HEK293 (cell line): ENCODE results near the gene C12orf56.

Experiments
- CTCF ChIA-PET: fragments of 350-600 bp; formaldehyde crosslinking; extraction: SDS; loops from one replicate; lab custom pipeline; 2021; ENCODE audit warnings: antibody characterized with exemption; lab: Yijun Ruan, JAX
- POLR2A ChIA-PET: fragments of 300-600 bp; formaldehyde crosslinking; extraction: SDS; loops from one replicate; lab custom pipeline; 2020; ENCODE audit warnings: antibody characterized with exemption, inconsistent platforms; lab: Yijun Ruan, JAX
- H3K27ac ChIP-seq: fragments of 200-500 bp; sonication (Bioruptor generic); 2 replicates; pipeline ENCODE4 v1.5.1; 2014; ENCODE audit warnings: low read depth, low read length, control low read depth, inconsistent platforms; ENCODE audit errors: extremely low read depth
- H3K36me3 ChIP-seq, 2 experiments: fragments of 200-500 bp in 1 of 2; sonication (Bioruptor generic) in 1 of 2; 1 replicate in 1 of 2; 2 replicates in 1 of 2; pipeline ENCODE4 v1.5.1; 2014 to 2017; ENCODE audit warnings: inconsistent platforms in 2 of 2, low read length in 2 of 2; ENCODE audit not compliant: control insufficient read depth in 2 of 2, insufficient read depth in 1 of 2
- H3K4me1 ChIP-seq: fragments of 200-500 bp; sonication (Bioruptor generic); 2 replicates; pipeline ENCODE4 v1.5.1; 2014; ENCODE audit warnings: mild to moderate bottlenecking, low read length, inconsistent platforms; ENCODE audit not compliant: control insufficient read depth, insufficient read depth
- H3K4me3 ChIP-seq: 2 replicates; pipeline ENCODE4 v1.5.1; 2011; ENCODE audit warnings: low read depth, mild to moderate bottlenecking, control low read depth, low read length, moderate library complexity
- H3K9me3 ChIP-seq: fragments of 200-500 bp; sonication (Bioruptor generic); 2 replicates; pipeline ENCODE4 v1.5.1; 2014; ENCODE audit warnings: low read depth, low read length, inconsistent platforms; ENCODE audit not compliant: control insufficient read depth, insufficient read depth
- CTCF ChIP-seq: fragments of 450-650 bp; formaldehyde crosslinking; IDR thresholded peaks from 2 replicates; pipeline ENCODE4 v1.5.1; 2016; ENCODE audit warnings: missing biosample characterization, missing genetic modification characterization
- HOXA7 ChIP-seq: sonication (generic); formaldehyde crosslinking; IDR thresholded peaks from 2 replicates; pipeline ENCODE4 v1.8.1; 2022; ENCODE audit warnings: missing genetic modification reagents, borderline replicate concordance
- KLF17 ChIP-seq: fragments of 450-650 bp; formaldehyde crosslinking; IDR thresholded peaks from 2 replicates; pipeline ENCODE4 v1.5.1; 2016; ENCODE audit warnings: missing biosample characterization, missing genetic modification characterization
- OVOL3 ChIP-seq: fragments of 450-650 bp; formaldehyde crosslinking; IDR thresholded peaks from 2 replicates; pipeline ENCODE4 v1.5.1; 2016; ENCODE audit warnings: missing biosample characterization, missing genetic modification characterization
- TRIM28 ChIP-seq: IDR thresholded peaks from 2 replicates; pipeline ENCODE4 v1.6.1; 2011; ENCODE audit warnings: low read length, control low read depth, borderline replicate concordance
- TSHZ1 ChIP-seq: fragments of 450-650 bp; formaldehyde crosslinking; IDR thresholded peaks from 2 replicates; pipeline ENCODE4 v1.5.1; 2016; ENCODE audit warnings: missing biosample characterization, missing genetic modification characterization, borderline replicate concordance
- ZFP3 ChIP-seq: fragments of 450-650 bp; formaldehyde crosslinking; IDR thresholded peaks from 2 replicates; pipeline ENCODE4 v1.5.1; 2016; ENCODE audit warnings: low read depth, missing biosample characterization, missing genetic modification characterization
- ZNF114 ChIP-seq: fragments of 450-650 bp; formaldehyde crosslinking; IDR thresholded peaks from 2 replicates; pipeline ENCODE4 v1.5.0; 2017; ENCODE audit warnings: missing biosample characterization, missing genetic modification characterization
- ZNF2 ChIP-seq: fragments of 450-650 bp; formaldehyde crosslinking; IDR thresholded peaks from 2 replicates; pipeline ENCODE4 v1.5.1; 2016; ENCODE audit warnings: missing biosample characterization, missing genetic modification characterization
- ZNF24 ChIP-seq: fragments of 450-650 bp; formaldehyde crosslinking; IDR thresholded peaks from 2 replicates; pipeline ENCODE4 v1.5.1; 2016; ENCODE audit warnings: missing biosample characterization, missing genetic modification characterization
- ZNF292 ChIP-seq: fragments of 450-650 bp; formaldehyde crosslinking; IDR thresholded peaks from 2 replicates; pipeline ENCODE4 v1.5.1; 2016; ENCODE audit warnings: low read depth, missing biosample characterization, missing genetic modification characterization, borderline replicate concordance
- ZNF324 ChIP-seq: fragments of 450-650 bp; formaldehyde crosslinking; IDR thresholded peaks from 2 replicates; pipeline ENCODE4 v1.5.1; 2016; ENCODE audit warnings: missing biosample characterization, missing genetic modification characterization
- ZNF350 ChIP-seq: fragments of 450-650 bp; formaldehyde crosslinking; IDR thresholded peaks from 2 replicates; pipeline ENCODE4 v1.5.0; 2017; ENCODE audit warnings: missing biosample characterization, mild to moderate bottlenecking, missing genetic modification characterization
- ZNF362 ChIP-seq: fragments of 450-650 bp; formaldehyde crosslinking; IDR thresholded peaks from 2 replicates; pipeline ENCODE4 v1.5.1; 2016; ENCODE audit warnings: missing biosample characterization, missing genetic modification characterization
- ZNF580 ChIP-seq: fragments of 450-650 bp; formaldehyde crosslinking; IDR thresholded peaks from 2 replicates; pipeline ENCODE4 v1.5.1; 2016; ENCODE audit warnings: missing biosample characterization, missing genetic modification characterization
- ZNF639 ChIP-seq: fragments of 450-650 bp; formaldehyde crosslinking; IDR thresholded peaks from 2 replicates; pipeline ENCODE4 v1.5.1; 2016; ENCODE audit warnings: missing biosample characterization, missing genetic modification characterization
- ZNF777 ChIP-seq: fragments of 450-650 bp; formaldehyde crosslinking; IDR thresholded peaks from 2 replicates; pipeline ENCODE4 v1.5.1; 2017; ENCODE audit warnings: missing biosample characterization, missing genetic modification characterization, borderline replicate concordance
- ZSCAN16 ChIP-seq: fragments of 450-650 bp; formaldehyde crosslinking; IDR thresholded peaks from 2 replicates; pipeline ENCODE4 v1.5.1; 2016; ENCODE audit warnings: missing biosample characterization, missing genetic modification characterization
- ZSCAN4 ChIP-seq: fragments of 450-650 bp; formaldehyde crosslinking; IDR thresholded peaks from 2 replicates; pipeline ENCODE4 v1.5.1; 2017; ENCODE audit warnings: missing biosample characterization, missing genetic modification characterization

C12orf56 gene

GRCh38 chr12:64240781-64241180 is 149.8 kb downstream of the C12orf56 start:
- ChIA-PET CTCF (interaction anchor here (0.6 kb wide), 1 partner anchor 20 kb away, joined by 3 read pairs; no protein-coding TSS in a partner anchor), POLR2A (no interaction called here)
- no peak overlapping the region for H3K27ac ChIP-seq
- TF ChIP-seq HOXA7, result no peak
- TF ChIP-seq ZNF580, result no peak
- TF ChIP-seq ZNF2, result no peak
- TF ChIP-seq ZFP3 (tag by site-specific recombination), result no peak
- TF ChIP-seq OVOL3 (tag by site-specific recombination), result no peak
- TF ChIP-seq ZNF362, result no peak
- no peak for TF ChIP-seq ZSCAN4
- no peak for TF ChIP-seq TSHZ1 (tag by site-specific recombination)
- no peak for TF ChIP-seq ZNF292 (tag by site-specific recombination)
- no peak for TF ChIP-seq ZNF350 (tag by site-specific recombination)
- no peak for TF ChIP-seq ZSCAN16
- no peak for TF ChIP-seq ZNF777 (tag by site-specific recombination)
- no peaks in the 10 kb centered on the region for H3K4me1 ChIP-seq
- no peaks in the 10 kb centered on the region for H3K9me3 ChIP-seq
- no peaks in the 10 kb centered on the region for H3K36me3 ChIP-seq
- no peak overlapping the region for H3K4me3 ChIP-seq

GRCh38 chr12:64237382-64237781 is 153.2 kb downstream of the C12orf56 start:
- ChIA-PET POLR2A (no interaction called here), CTCF (interaction anchor here (0.6 to 1.2 kb wide), 4 partner anchors 18 to 411 kb away, joined by 3 to 4 read pairs (median 4); no protein-coding TSS in a partner anchor)
- H3K4me3 ChIP-seq, result no peak overlapping the region

More at GRCh38 chr12:64237382-64237781, 153.2 kb downstream of the C12orf56 start:
- no peaks in the 10 kb centered on the region for H3K9me3 ChIP-seq
- no peaks in the 10 kb centered on the region for H3K36me3 ChIP-seq
- no peaks in the 10 kb centered on the region for H3K4me1 ChIP-seq
- TF ChIP-seq ZNF114 (tag by site-specific recombination), result no peak
- no peak for TF ChIP-seq ZNF24 (tag by site-specific recombination)
- no peak for TF ChIP-seq TRIM28
- TF ChIP-seq ZNF324 (tag by site-specific recombination), result no peak
- no peak for TF ChIP-seq KLF17 (tag by site-specific recombination)
- no peak for TF ChIP-seq CTCF (tag by site-specific recombination)
- no peak for TF ChIP-seq ZNF639 (tag by site-specific recombination)
- no peak overlapping the region for H3K27ac ChIP-seq
